BE2C (cell line): ENCODE data around the gene PLB1.

Experiments
- DNase-seq: peaks from one replicate; pipeline ENCODE4 v3.0.0-alpha.2; 2020
- H3K27me3 ChIP-seq: fragments of 250-450 bp; sonication (Bioruptor Pico); 2 replicates; pipeline ENCODE4 v1.5.1; 2020; ENCODE audit warnings: mild to moderate bottlenecking
- H3K36me3 ChIP-seq: fragments of 250-450 bp; sonication (Bioruptor Pico); 2 replicates; pipeline ENCODE4 v1.5.1; 2020; ENCODE audit warnings: mild to moderate bottlenecking
- H3K4me1 ChIP-seq: fragments of 250-450 bp; sonication (Bioruptor Pico); 2 replicates; pipeline ENCODE4 v1.5.1; 2020
- H3K4me3 ChIP-seq: 2 replicates; pipeline ENCODE4 v1.5.1; 2011; ENCODE audit warnings: low read depth, low read length
- H3K9me3 ChIP-seq: fragments of 250-450 bp; sonication (Bioruptor Pico); 2 replicates; pipeline ENCODE4 v1.5.1; 2020
- TF ChIP-seq, protein P1 (sequence below): IDR thresholded peaks from 2 replicates; pipeline ENCODE4 v1.5.1; 2012; ENCODE audit warnings: mild to moderate bottlenecking, low read depth, low read length

Gene PLB1

DNA sequence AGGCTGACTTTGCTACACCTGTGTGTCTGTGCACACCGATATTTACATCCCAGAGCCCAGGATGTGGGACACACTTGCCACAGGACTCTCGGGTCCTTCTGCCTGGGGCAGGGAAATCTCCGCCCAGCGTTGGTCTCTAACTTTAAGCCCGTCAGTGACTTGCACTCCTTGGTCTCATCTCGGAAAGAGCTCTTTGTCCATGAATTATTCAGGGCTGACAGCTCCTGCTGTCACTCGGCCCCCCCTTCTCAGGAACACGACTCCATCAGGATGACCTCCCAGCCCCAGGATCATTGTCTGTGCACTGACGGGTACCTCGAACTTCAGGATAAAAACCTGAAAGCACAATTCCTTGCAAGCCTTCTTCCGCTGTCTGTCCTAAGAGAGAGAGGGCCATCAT, 26.6 kb downstream of the PLB1 start:
- H3K36me3 ChIP-seq, result no peaks in the 10 kb centered on the region
- H3K4me3 ChIP-seq, result no peak overlapping the region
- no peaks in the 10 kb centered on the region for H3K27me3 ChIP-seq
- TF ChIP-seq, protein P1, sequence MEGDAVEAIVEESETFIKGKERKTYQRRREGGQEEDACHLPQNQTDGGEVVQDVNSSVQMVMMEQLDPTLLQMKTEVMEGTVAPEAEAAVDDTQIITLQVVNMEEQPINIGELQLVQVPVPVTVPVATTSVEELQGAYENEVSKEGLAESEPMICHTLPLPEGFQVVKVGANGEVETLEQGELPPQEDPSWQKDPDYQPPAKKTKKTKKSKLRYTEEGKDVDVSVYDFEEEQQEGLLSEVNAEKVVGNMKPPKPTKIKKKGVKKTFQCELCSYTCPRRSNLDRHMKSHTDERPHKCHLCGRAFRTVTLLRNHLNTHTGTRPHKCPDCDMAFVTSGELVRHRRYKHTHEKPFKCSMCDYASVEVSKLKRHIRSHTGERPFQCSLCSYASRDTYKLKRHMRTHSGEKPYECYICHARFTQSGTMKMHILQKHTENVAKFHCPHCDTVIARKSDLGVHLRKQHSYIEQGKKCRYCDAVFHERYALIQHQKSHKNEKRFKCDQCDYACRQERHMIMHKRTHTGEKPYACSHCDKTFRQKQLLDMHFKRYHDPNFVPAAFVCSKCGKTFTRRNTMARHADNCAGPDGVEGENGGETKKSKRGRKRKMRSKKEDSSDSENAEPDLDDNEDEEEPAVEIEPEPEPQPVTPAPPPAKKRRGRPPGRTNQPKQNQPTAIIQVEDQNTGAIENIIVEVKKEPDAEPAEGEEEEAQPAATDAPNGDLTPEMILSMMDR, result no peak
- H3K9me3 ChIP-seq, result no peaks in the 10 kb centered on the region
- DNase-seq, result no peak
- H3K4me1 ChIP-seq, result no peaks in the 10 kb centered on the region; the same call in 1 of the 2 replicates

DNA sequence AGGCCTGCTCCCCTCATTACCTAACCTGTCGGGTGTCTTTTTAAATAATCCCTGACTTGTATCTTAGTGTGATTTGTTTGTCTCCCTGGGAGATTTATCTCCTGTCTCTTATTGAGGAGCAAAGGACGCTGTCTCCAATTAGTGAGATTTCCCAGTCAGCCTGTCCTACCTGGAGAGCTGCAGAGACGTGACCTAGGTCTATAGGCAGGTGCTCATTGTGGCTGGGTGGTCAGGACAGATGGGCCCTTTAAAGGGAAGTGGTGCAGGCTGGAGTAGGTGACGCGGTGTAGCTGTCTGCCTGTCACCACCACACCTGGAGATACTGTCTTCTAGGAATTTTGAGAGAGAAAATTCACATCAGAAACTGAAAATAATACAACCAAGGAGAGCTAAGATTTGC, 28.0 kb downstream of the PLB1 start:
- H3K4me1 ChIP-seq, result no peaks in the 10 kb centered on the region; the same call in 1 of the 2 replicates
- H3K9me3 ChIP-seq, result no peaks in the 10 kb centered on the region
- TF ChIP-seq, protein P1, result no peak
- no peak for DNase-seq
- no peaks in the 10 kb centered on the region for H3K27me3 ChIP-seq
- H3K4me3 ChIP-seq, result no peak overlapping the region
- H3K36me3 ChIP-seq, result no peaks in the 10 kb centered on the region

DNA sequence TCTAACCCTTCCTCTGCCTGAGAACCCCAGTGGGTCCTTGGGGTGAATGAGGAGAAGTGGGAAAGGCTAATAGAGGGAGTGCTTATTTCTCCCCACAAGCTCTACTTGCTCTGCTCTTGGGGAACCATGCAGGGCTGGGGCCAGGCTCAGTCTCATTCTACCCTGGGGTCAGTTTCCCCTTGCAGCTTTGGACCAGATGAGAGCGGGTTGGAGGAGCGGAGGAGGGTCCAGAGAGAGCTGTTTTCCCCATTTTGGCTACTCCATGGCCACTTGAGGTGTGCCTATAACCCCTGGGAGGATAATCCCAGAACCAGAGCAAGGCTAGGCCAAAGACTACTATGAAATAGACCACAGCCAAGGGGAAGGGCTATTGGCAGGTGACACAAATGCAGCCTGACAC, 29.6 kb downstream of the PLB1 start:
- Histone ChIP-seq H3K36me3 (no peaks in the 10 kb centered on the region), H3K9me3 (no peaks in the 10 kb centered on the region), H3K4me3 (no peak overlapping the region), H3K4me1 (no peaks in the 10 kb centered on the region), H3K27me3 (no peaks in the 10 kb centered on the region)
- no peak for DNase-seq
- TF ChIP-seq, protein P1, result no peak

DNA sequence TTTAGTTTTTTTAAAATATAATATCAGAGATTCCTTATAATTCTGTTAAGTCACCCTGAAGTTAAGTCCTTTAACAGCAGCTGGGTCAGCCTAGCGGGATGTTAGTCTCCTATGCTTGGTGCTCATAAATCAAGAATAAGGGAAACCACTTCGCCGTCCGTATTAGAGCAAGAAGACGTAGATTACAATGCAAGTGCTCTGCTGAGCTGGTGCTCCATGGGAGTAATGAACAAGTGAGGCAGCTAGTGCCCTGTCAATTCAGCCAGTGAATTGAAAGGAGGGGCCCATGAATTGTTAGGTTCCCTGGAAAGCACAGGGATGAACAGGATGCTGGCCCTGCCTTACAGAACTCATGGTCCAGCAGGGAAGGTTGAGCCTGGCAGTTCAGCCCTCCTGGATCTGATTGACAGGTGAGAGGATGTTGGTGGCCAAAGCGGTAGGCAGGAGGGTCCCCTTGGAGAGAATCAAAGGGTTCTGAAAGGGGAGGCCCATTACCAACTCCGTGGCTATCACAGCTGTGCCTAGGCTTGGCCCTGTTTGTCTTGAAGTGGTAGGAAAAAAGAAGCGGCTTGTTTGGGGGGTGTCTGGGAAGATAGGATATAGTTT, 30.8 kb downstream of the PLB1 start:
- H3K27me3 ChIP-seq, result no peaks in the 10 kb centered on the region
- H3K4me1 ChIP-seq, result no peaks in the 10 kb centered on the region
- no peak overlapping the region for H3K4me3 ChIP-seq
- no peaks in the 10 kb centered on the region for H3K9me3 ChIP-seq
- TF ChIP-seq, protein P1, result no peak
- DNase-seq, result no peak
- H3K36me3 ChIP-seq, result no peaks in the 10 kb centered on the region

DNA sequence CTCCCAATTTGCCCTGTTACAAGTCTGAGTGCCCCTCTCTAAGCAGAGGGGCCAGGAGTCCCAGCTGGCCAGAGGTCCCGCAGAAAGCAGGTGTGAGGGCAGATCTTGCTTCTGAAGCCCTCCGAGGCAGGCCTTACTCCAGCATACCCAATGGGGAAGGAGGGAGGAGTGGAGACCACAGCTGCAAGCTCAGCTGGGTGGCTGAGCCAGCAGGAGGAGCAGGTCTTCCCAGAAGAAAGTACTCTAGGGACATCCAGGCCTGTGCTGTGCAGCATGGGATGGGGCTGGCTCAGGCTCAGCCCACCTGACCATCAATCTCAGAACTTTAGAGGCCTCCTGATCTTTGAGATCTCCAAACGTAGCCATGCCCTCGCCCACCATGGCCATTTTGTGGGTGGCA, 31.3 kb downstream of the PLB1 start:
- TF ChIP-seq, protein P1, result no peak

DNA sequence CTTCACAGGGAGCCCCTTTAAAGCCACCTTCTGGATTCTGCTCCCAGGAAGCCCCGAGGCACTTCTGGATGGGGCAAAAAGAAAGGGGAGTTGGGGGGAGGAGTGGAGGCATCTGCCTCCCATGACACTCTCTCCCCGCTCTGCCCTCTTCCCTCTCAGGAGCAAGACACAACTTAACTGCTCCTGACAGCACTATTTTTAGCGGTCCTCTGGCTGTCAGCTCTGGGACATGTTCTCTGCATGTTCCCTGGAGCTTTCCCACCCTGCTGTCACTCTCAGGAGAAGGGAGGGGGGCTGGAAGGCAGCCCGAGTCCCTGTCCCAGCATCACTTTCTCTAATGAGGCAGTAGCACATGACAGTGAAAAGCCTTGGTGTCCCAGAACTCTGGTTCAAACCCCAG, 32.3 kb downstream of the PLB1 start:
- DNase-seq, result no peak
- TF ChIP-seq, protein P1, result no peak
- H3K9me3 ChIP-seq, result no peaks in the 10 kb centered on the region
- no peaks in the 10 kb centered on the region for H3K4me1 ChIP-seq
- no peak overlapping the region for H3K4me3 ChIP-seq
- no peaks in the 10 kb centered on the region for H3K36me3 ChIP-seq
- no peaks in the 10 kb centered on the region for H3K27me3 ChIP-seq

More for the DNA sequence above, 31.3 kb downstream of the PLB1 start:
- no peaks in the 10 kb centered on the region for H3K36me3 ChIP-seq
- H3K9me3 ChIP-seq, result no peaks in the 10 kb centered on the region
- DNase-seq, result no peak
- H3K27me3 ChIP-seq, result no peaks in the 10 kb centered on the region
- no peaks in the 10 kb centered on the region for H3K4me1 ChIP-seq
- no peak overlapping the region for H3K4me3 ChIP-seq
